CD4-positive, CD25-positive, alpha-beta regulatory T cell (primary cell): ENCODE results near the gene UTP4. TPM values are rescaled to one million over a fixed set of nuclear protein-coding genes. Genes with fewer than 3 reads are reported as not detected.
"Not testable (repeated sequence)": the region's sequence is repeated elsewhere in the genome, so short reads cannot be mapped to it uniquely, and the experiment has no call there.

Experiments used
- ATAC-seq, 2 donors: fragments of 150-1000 bp; cut with Tn5 transposase; one replicate each; pipeline ENCODE4 v1.10.0; 2021; ENCODE audit warnings: low read depth in 2 of 2, moderate number of reproducible peaks in 2 of 2, moderate library complexity in 1 of 2
- DNase-seq, 3 donors: peaks; one replicate each; pipeline versions ENCODE4 v3.0.0 to v3.0.0-alpha.2; 2012 to 2022; ENCODE audit warnings: mixed read lengths in 1 of 3
- H3K27ac ChIP-seq: one replicate; pipeline ENCODE4 v1.7.0; 2013; ENCODE audit warnings: mild to moderate bottlenecking, low read length; ENCODE audit not compliant: insufficient read depth, poor library complexity, severe bottlenecking
- H3K27me3 ChIP-seq: one replicate; pipeline ENCODE4 v1.7.0; 2013; ENCODE audit warnings: low read length; ENCODE audit not compliant: control insufficient read depth, insufficient read depth
- H3K36me3 ChIP-seq: one replicate; pipeline ENCODE4 v1.7.0; 2013; ENCODE audit warnings: mild to moderate bottlenecking, low read length, moderate library complexity; ENCODE audit not compliant: control insufficient read depth, insufficient read depth
- H3K4me1 ChIP-seq: 2 replicates; pipeline ENCODE4 v1.7.0; 2013; ENCODE audit warnings: mild to moderate bottlenecking, low read length; ENCODE audit not compliant: insufficient read depth, control insufficient read depth, poor library complexity, severe bottlenecking
- H3K4me3 ChIP-seq: one replicate; pipeline ENCODE4 v1.7.0; 2013; ENCODE audit warnings: low read depth, mild to moderate bottlenecking, low read length, moderate library complexity
- H3K9me3 ChIP-seq, 2 experiments: 1 replicate in 1 of 2; 2 replicates in 1 of 2; pipeline ENCODE4 v1.7.0; 2013; ENCODE audit warnings: low read length in 2 of 2, mild to moderate bottlenecking in 1 of 2, moderate library complexity in 1 of 2; ENCODE audit not compliant: control insufficient read depth in 2 of 2
- H3K27ac Mint-ChIP-seq, 3 donors: one replicate each; pipeline ENCODE4 v1.8.0; 2020 to 2022; ENCODE audit warnings: mild to moderate bottlenecking in 3 of 3, mixed read lengths in 3 of 3, moderate library complexity in 2 of 3
- H3K27me3 Mint-ChIP-seq: one replicate; pipeline ENCODE4 v1.8.0; 2022; ENCODE audit warnings: mild to moderate bottlenecking, mixed read lengths
- H3K36me3 Mint-ChIP-seq: one replicate; pipeline ENCODE4 v1.8.0; 2020; ENCODE audit warnings: mixed read lengths
- H3K4me1 Mint-ChIP-seq, 4 donors: one replicate each; pipeline ENCODE4 v1.8.0; 2020 to 2022; ENCODE audit warnings: mixed read lengths in 4 of 4, mild to moderate bottlenecking in 1 of 4
- H3K4me3 Mint-ChIP-seq, 4 donors: one replicate each; pipeline ENCODE4 v1.8.0; 2020 to 2022; ENCODE audit warnings: mild to moderate bottlenecking in 4 of 4, mixed read lengths in 4 of 4, moderate library complexity in 3 of 4
- H3K9me3 Mint-ChIP-seq, 7 donors: one replicate each; pipeline ENCODE4 v1.8.0; 2020 to 2022; ENCODE audit warnings: mixed read lengths in 7 of 7, mild to moderate bottlenecking in 3 of 7, moderate library complexity in 2 of 7
- polyA plus RNA-seq, 4 donors: library from polyadenylated mRNA; unstranded; fragments of 300-500 nt; fragmentation: Illumina TruSeq; gene quantifications; one replicate each; pipeline ENCODE4 v1.2.3, GENCODE V29; 2021
- total RNA-seq: library from RNA; stranded (reverse); gene quantifications from one replicate; pipeline ENCODE4 v1.2.3, GENCODE V29; 2022

UTP4 gene
- total and polyA plus RNA-seq, 5 donors from 2014 or later = 44.4 to 63.2 (median 50.8) TPM

DNA sequence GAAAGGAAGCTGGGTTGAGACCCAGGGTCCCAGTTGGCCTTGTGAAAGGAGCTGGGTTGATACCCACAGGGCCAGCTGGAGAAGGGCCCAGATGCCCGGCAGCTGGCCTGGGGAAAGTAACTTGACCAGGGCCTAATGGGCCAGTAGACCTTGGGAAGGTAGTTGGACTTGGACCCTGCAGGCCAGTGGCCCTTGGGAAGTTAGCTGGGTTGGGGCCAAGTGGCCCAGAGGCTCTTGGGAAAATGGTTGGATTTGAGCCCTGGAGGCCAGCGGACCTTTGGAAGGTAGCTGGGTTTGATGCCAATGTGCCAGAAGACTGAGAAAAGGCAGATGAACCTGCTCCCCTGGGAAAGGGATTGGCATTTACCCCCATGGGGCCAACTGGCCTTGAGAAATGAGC lies 13.5 kb upstream of the UTP4 start:
- no peaks in the 10 kb centered on the region for H3K4me1 ChIP-seq
- no peaks in the 10 kb centered on the region for H3K9me3 ChIP-seq
- H3K27ac ChIP-seq = no peak overlapping the region
- H3K27me3 ChIP-seq = no peaks in the 10 kb centered on the region
- Mint-ChIP-seq H3K36me3 (peaks cover 30% of the 10 kb centered on the region), H3K27ac (no peak overlapping the region), H3K27me3 (no peaks in the 10 kb centered on the region), H3K4me3 (no peak overlapping the region), H3K4me1 (peaks cover 2 to 22% (median 5%) of the 10 kb centered on the region in 4 donors), H3K9me3 (no peaks in the 10 kb centered on the region)
- H3K36me3 ChIP-seq = peaks cover 64% of the 10 kb centered on the region
- ATAC-seq (no peak), DNase-seq (no peak)
- H3K4me3 ChIP-seq = no peak overlapping the region

DNA sequence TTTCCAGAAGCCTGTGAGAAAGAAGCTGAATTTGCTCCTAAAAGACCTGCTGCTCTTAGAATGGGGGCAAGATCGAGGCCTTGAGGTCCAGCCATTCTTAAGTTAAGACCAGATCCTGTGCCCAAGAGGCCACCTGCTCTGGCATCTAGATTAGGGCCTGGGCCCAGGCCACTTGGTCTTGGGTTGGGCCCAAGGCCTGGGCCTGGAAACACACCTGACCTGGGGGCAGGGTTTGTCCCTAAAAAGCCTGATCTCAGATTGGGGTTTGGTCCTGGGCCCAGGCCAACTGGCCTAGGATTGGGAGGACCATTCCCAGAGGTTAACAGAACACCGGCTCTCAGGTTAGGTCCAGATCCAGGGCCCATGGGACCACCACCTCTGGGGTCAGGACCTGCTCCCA lies 12.9 kb upstream of the UTP4 start:
- Histone ChIP-seq H3K4me1 (no peaks in the 10 kb centered on the region), H3K9me3 (no peaks in the 10 kb centered on the region), H3K27ac (no peak overlapping the region), H3K36me3 (peaks cover 58% of the 10 kb centered on the region), H3K4me3 (no peak overlapping the region), H3K27me3 (no peaks in the 10 kb centered on the region)
- H3K9me3 Mint-ChIP-seq = no peaks in the 10 kb centered on the region
- no peak overlapping the region for H3K4me3 Mint-ChIP-seq
- peaks cover 29% of the 10 kb centered on the region for H3K36me3 Mint-ChIP-seq
- DNase-seq (no peak), ATAC-seq (no peak)
- no peaks in the 10 kb centered on the region for H3K27me3 Mint-ChIP-seq
- H3K27ac Mint-ChIP-seq = no peak overlapping the region
- H3K4me1 Mint-ChIP-seq = peaks cover 4 to 24% (median 7%) of the 10 kb centered on the region in 4 donors

GRCh38 chr16:69120096-69120664 lies 12.3 kb upstream of the UTP4 start:
- Mint-ChIP-seq H3K27me3 (no peaks in the 10 kb centered on the region), H3K36me3 (peaks cover 23% of the 10 kb centered on the region), H3K4me3 (no peak overlapping the region), H3K9me3 (no peaks in the 10 kb centered on the region), H3K27ac (no peak overlapping the region), H3K4me1 (peaks cover 5 to 22% (median 7%) of the 10 kb centered on the region in 4 donors)
- ATAC-seq (no peak), DNase-seq (no peak)
- H3K4me3 ChIP-seq = no peak overlapping the region
- no peak overlapping the region for H3K27ac ChIP-seq
- no peaks in the 10 kb centered on the region for H3K9me3 ChIP-seq
- no peaks in the 10 kb centered on the region for H3K27me3 ChIP-seq
- H3K4me1 ChIP-seq = no peaks in the 10 kb centered on the region
- H3K36me3 ChIP-seq = peaks cover 53% of the 10 kb centered on the region

DNA sequence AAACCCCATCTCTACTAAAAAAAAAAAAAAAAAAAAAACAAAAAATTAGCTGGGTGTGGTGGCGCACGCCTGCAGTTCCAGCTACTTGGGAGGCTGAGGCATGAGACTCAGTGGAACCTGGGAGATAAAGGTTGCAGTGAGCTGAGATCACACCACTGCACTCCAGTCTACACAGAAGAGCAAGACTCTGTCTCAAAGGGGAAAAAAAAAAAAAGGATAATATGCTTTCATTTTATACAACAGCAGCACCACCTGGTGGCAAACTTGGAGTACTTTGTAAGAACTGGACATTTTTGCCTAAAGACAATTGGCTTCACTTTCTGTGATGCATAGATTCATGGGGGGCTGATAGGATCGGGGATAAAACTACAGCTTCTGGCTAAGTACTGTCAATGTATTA lies 8.5 kb upstream of the UTP4 start:
- no peaks in the 10 kb centered on the region for H3K9me3 Mint-ChIP-seq
- H3K4me3 Mint-ChIP-seq = peak overlapping the region in 1 of 4 donors; percentile 52
- no peaks in the 10 kb centered on the region for H3K27me3 ChIP-seq
- H3K4me1 Mint-ChIP-seq = peaks cover 14 to 47% (median 26%) of the 10 kb centered on the region in 4 donors
- H3K27ac ChIP-seq = no peak overlapping the region
- H3K4me1 ChIP-seq = peaks cover 14% of the 10 kb centered on the region
- no peak overlapping the region for H3K27ac Mint-ChIP-seq
- no peaks in the 10 kb centered on the region for H3K27me3 Mint-ChIP-seq
- peak; percentile 63 to 68 for ATAC-seq
- H3K36me3 Mint-ChIP-seq = peaks cover 17% of the 10 kb centered on the region
- H3K36me3 ChIP-seq = peaks cover 28% of the 10 kb centered on the region
- peak; percentile 60 to 78 (median 73) for DNase-seq
- H3K9me3 ChIP-seq = no peaks in the 10 kb centered on the region
- no peak overlapping the region for H3K4me3 ChIP-seq

- Histone ChIP-seq H3K36me3 (peaks cover 23% of the 10 kb centered on the region), H3K4me1 (peaks cover 14% of the 10 kb centered on the region)
- ATAC-seq, H3K27me3 ChIP-seq, H3K27ac ChIP-seq, H3K9me3 ChIP-seq, DNase-seq, H3K4me3 ChIP-seq, H3K27me3 Mint-ChIP-seq, H3K27ac Mint-ChIP-seq, H3K9me3 Mint-ChIP-seq: not testable (repeated sequence)
- H3K4me1 Mint-ChIP-seq = peaks cover 14 to 50% (median 27%) of the 10 kb centered on the region in 4 donors
- peak overlapping the region in 1 of 4 donors; percentile 52 for H3K4me3 Mint-ChIP-seq
- peaks cover 17% of the 10 kb centered on the region for H3K36me3 Mint-ChIP-seq
Measured at GRCh38 chr16:69124406-69124805, 8.0 kb upstream of the UTP4 start.

GRCh38 chr16:69124961-69125360 lies 7.5 kb upstream of the UTP4 start:
- H3K4me3 Mint-ChIP-seq, H3K4me3 ChIP-seq, H3K27ac ChIP-seq, DNase-seq, H3K9me3 Mint-ChIP-seq, ATAC-seq, H3K27me3 ChIP-seq, H3K9me3 ChIP-seq, H3K27ac Mint-ChIP-seq, H3K27me3 Mint-ChIP-seq: not testable (repeated sequence)
- Histone ChIP-seq H3K4me1 (peaks cover 14% of the 10 kb centered on the region), H3K36me3 (peaks cover 18% of the 10 kb centered on the region)
- Mint-ChIP-seq H3K36me3 (peaks cover 17% of the 10 kb centered on the region), H3K4me1 (peaks cover 14 to 55% (median 33%) of the 10 kb centered on the region in 4 donors)

- Histone ChIP-seq H3K36me3 (peaks cover 5% of the 10 kb centered on the region), H3K27me3 (no peaks in the 10 kb centered on the region), H3K4me3 (no peak overlapping the region), H3K27ac (no peak overlapping the region), H3K4me1 (peaks cover 22% of the 10 kb centered on the region), H3K9me3 (no peaks in the 10 kb centered on the region)
- H3K27me3 Mint-ChIP-seq = no peaks in the 10 kb centered on the region
- H3K36me3 Mint-ChIP-seq = peaks cover 8% of the 10 kb centered on the region
- H3K4me1 Mint-ChIP-seq = peaks cover 22 to 63% (median 42%) of the 10 kb centered on the region in 4 donors
- DNase-seq = no peak
- no peaks in the 10 kb centered on the region for H3K9me3 Mint-ChIP-seq
- peak overlapping the region in 1 of 3 donors; percentile 6 for H3K27ac Mint-ChIP-seq
- no peak for ATAC-seq
- no peak overlapping the region for H3K4me3 Mint-ChIP-seq
Measured at GRCh38 chr16:69126221-69126620, 6.2 kb upstream of the UTP4 start.

DNA sequence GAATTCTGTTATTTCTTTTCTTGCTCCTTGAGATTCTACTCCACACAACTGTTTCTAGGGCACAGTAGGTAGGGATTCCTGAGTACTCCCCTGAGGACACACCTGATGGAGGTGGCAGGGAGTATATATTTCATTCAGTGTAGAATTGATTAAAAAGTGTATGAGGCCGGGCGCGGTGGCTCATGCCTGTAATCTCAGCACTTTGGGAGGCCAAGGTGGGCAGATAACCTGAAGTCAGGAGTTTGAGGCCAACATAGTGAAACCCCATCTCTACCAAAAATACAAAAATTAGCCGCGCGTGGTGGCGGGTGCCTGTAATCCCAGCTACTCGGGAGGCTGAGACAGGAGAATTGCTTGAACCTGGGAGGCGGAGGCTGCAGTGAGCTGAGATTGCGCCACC lies 5.6 kb upstream of the UTP4 start:
- H3K36me3 ChIP-seq, H3K9me3 Mint-ChIP-seq, H3K9me3 ChIP-seq, H3K27me3 Mint-ChIP-seq, DNase-seq, H3K36me3 Mint-ChIP-seq, H3K4me3 ChIP-seq, H3K27ac ChIP-seq, ATAC-seq, H3K27me3 ChIP-seq, H3K4me3 Mint-ChIP-seq: not testable (repeated sequence)
- peaks cover 28% of the 10 kb centered on the region for H3K4me1 ChIP-seq
- peak overlapping the region in 1 of 3 donors; percentile 6 for H3K27ac Mint-ChIP-seq
- H3K4me1 Mint-ChIP-seq = peaks cover 22 to 66% (median 43%) of the 10 kb centered on the region in 4 donors
